ENCODE data around the gene ROCK2. TPM values are rescaled to one million over a fixed set of nuclear protein-coding genes. Genes with fewer than 3 reads are reported as not detected.

ROCK2 gene
- total and polyA plus RNA-seq, 2 donors (not counting 1 experiment from before 2014, with no cell fraction given), result 2.3 to 30.2 TPM

GRCh38 chr2:11182951-11183350 lies 161.5 kb downstream of the ROCK2 start:
- ChIA-PET POLR2A (no interaction called here), CTCF (interaction anchor here (1.5 kb wide), 1 partner anchor 50 kb away, joined by 6 read pairs; a partner anchor contains a TSS)
- Histone ChIP-seq H3K36me3 (replicated peaks in 1 of 2; ENCODE audit: control extremely low read depth in 1 of 2, control insufficient read depth in 1 of 2, extremely low read depth in 1 of 2, insufficient read depth in 2 of 2, low read length in 1 of 2) (peaks cover 0 to 3% of the 10 kb centered on the region in 2 experiments), H3K4me2 (replicated peaks; ENCODE audit: low read depth, low read length, poor library complexity, severe bottlenecking) (no peak overlapping the region), H2AFZ (ENCODE audit: insufficient read depth, low read depth, low read length, poor library complexity, severe bottlenecking) (no peak overlapping the region), H3K9me3 (ENCODE audit: control extremely low read depth in 1 of 3, control insufficient read depth in 2 of 3, insufficient read depth in 1 of 3, low read length in 2 of 3) (no peaks in the 10 kb centered on the region), H3K4me3 (ENCODE audit: control extremely low read depth in 1 of 5, extremely low read depth in 1 of 5, insufficient read depth in 1 of 5, low read depth in 2 of 5, low read length in 4 of 5) (no peak overlapping the region), H4K20me1 (ENCODE audit: control insufficient read depth, insufficient read depth, low read length, poor library complexity, severe bottlenecking) (no peaks in the 10 kb centered on the region), H3K27ac (ENCODE audit: low read length in 2 of 2) (no peak overlapping the region), H3K4me1 (ENCODE audit: control insufficient read depth in 2 of 2, insufficient read depth in 2 of 2, low read length in 2 of 2) (no peaks in the 10 kb centered on the region), H3K9ac (ENCODE audit: low read length) (no peak overlapping the region), H3K27me3 (replicated peaks in 1 of 4; ENCODE audit: control extremely low read depth in 1 of 4, control insufficient read depth in 3 of 4, insufficient read depth in 4 of 4, low read length in 3 of 4) (no peaks in the 10 kb centered on the region), H3K79me2 (ENCODE audit: control insufficient read depth, insufficient read depth, low read length) (no peaks in the 10 kb centered on the region)
- no peaks in the 10 kb centered on the region for H3K27me3 Mint-ChIP-seq
- no peak overlapping the region for H3K27ac Mint-ChIP-seq
- WGBS (ENCODE audit: insufficient coverage), result no CpG with 5 or more reads among the region's 2 CpGs
- H3K9me3 Mint-ChIP-seq (ENCODE audit: insufficient read depth), result no peaks in the 10 kb centered on the region
- H3K4me3 Mint-ChIP-seq, result no peak overlapping the region
- DNase-seq (no peak), ATAC-seq (ENCODE audit: low read depth) (no peak)
- no peaks in the 10 kb centered on the region for H3K4me1 Mint-ChIP-seq
- intact Hi-C loops (cut with micrococcal nuclease), result no loop called here
- TF ChIP-seq CTCF (IDR thresholded peaks at IDR 0.05) (no peak), EZH2 (IDR thresholded peaks at IDR 0.05; ENCODE audit: borderline replicate concordance, insufficient read depth, low read depth, low read length, poor library complexity, severe bottlenecking) (no peak)

- ChIA-PET POLR2A (no interaction called here), CTCF (no interaction called here)
- Mint-ChIP-seq H3K4me3 (no peak overlapping the region), H3K9me3 (ENCODE audit: insufficient read depth) (no peaks in the 10 kb centered on the region), H3K4me1 (no peaks in the 10 kb centered on the region), H3K27ac (no peak overlapping the region), H3K27me3 (no peaks in the 10 kb centered on the region)
- no peak for TF ChIP-seq CTCF (IDR thresholded peaks at IDR 0.05)
- no peak for TF ChIP-seq EZH2 (IDR thresholded peaks at IDR 0.05; ENCODE audit: borderline replicate concordance, insufficient read depth, low read depth, low read length, poor library complexity, severe bottlenecking)
- H4K20me1 ChIP-seq (ENCODE audit: control insufficient read depth, insufficient read depth, low read length, poor library complexity, severe bottlenecking), result no peaks in the 10 kb centered on the region
- H3K4me1 ChIP-seq (ENCODE audit: control insufficient read depth in 2 of 2, insufficient read depth in 2 of 2, low read length in 2 of 2), result no peaks in the 10 kb centered on the region
- H3K27me3 ChIP-seq (replicated peaks in 1 of 4; ENCODE audit: control extremely low read depth in 1 of 4, control insufficient read depth in 3 of 4, insufficient read depth in 4 of 4, low read length in 3 of 4), result no peaks in the 10 kb centered on the region
- DNase-seq, result no peak
- ATAC-seq (ENCODE audit: low read depth), result no peak
- H3K9ac ChIP-seq (ENCODE audit: low read length), result no peak overlapping the region
- H3K79me2 ChIP-seq (ENCODE audit: control insufficient read depth, insufficient read depth, low read length), result no peaks in the 10 kb centered on the region
- no peak overlapping the region for H3K27ac ChIP-seq (ENCODE audit: low read length in 2 of 2)
- H2AFZ ChIP-seq (ENCODE audit: insufficient read depth, low read depth, low read length, poor library complexity, severe bottlenecking), result no peak overlapping the region
- H3K4me3 ChIP-seq (ENCODE audit: control extremely low read depth in 1 of 5, extremely low read depth in 1 of 5, insufficient read depth in 1 of 5, low read depth in 2 of 5, low read length in 4 of 5), result no peak overlapping the region
- H3K9me3 ChIP-seq (ENCODE audit: control extremely low read depth in 1 of 3, control insufficient read depth in 2 of 3, insufficient read depth in 1 of 3, low read length in 2 of 3), result no peaks in the 10 kb centered on the region
- intact Hi-C loops (cut with micrococcal nuclease), result no loop called here
- no CpG with 5 or more reads among the region's 6 CpGs for WGBS (ENCODE audit: insufficient coverage)
- no peaks in the 10 kb centered on the region for H3K36me3 ChIP-seq (replicated peaks in 1 of 2; ENCODE audit: control extremely low read depth in 1 of 2, control insufficient read depth in 1 of 2, extremely low read depth in 1 of 2, insufficient read depth in 2 of 2, low read length in 1 of 2)
- no peak overlapping the region for H3K4me2 ChIP-seq (replicated peaks; ENCODE audit: low read depth, low read length, poor library complexity, severe bottlenecking)
These were observed 163.8 kb downstream of the ROCK2 start for GRCh38 chr2:11180653-11181052.
